Astrocyte (in vitro differentiated cells and primary cell): ENCODE results near the gene CCDC51. TPM values are rescaled to one million over a fixed set of nuclear protein-coding genes. Genes with fewer than 3 reads are reported as not detected.
A peak's percentile ranks its signal among the peaks of the same experiment; 100 is the strongest.

ENCODE experiments used
- DNase-seq: peaks from one replicate; pipeline ENCODE4 v3.0.0-alpha.2; 2010; ENCODE audit warnings: low read depth
- FAIRE-seq: peaks from 2 replicates; lab custom pipeline; 2011; peaks lifted over from hg19 to GRCh38; lab: Jason Lieb, UNC
- H2AFZ ChIP-seq: 2 replicates; pipeline ENCODE4 v1.6.0; 2012; ENCODE audit warnings: low read depth, low read length, inconsistent platforms
- H3K27ac ChIP-seq: 2 replicates; pipeline ENCODE4 v1.5.1; 2011; ENCODE audit warnings: low read depth, low read length, inconsistent platforms
- H3K27me3 ChIP-seq: 2 replicates; pipeline ENCODE4 v1.6.0; 2011; ENCODE audit warnings: low read length, inconsistent platforms; ENCODE audit not compliant: insufficient read depth
- H3K36me3 ChIP-seq: 2 replicates; pipeline ENCODE4 v1.5.1; 2011; ENCODE audit warnings: low read length, inconsistent platforms; ENCODE audit not compliant: insufficient read depth
- H3K4me1 ChIP-seq: 2 replicates; pipeline ENCODE4 v1.5.1; 2011; ENCODE audit warnings: low read length, inconsistent platforms; ENCODE audit not compliant: insufficient read depth
- H3K4me2 ChIP-seq: 2 replicates; pipeline ENCODE4 v1.6.0; 2012; ENCODE audit warnings: low read length, inconsistent platforms
- H3K4me3 ChIP-seq: 2 replicates; pipeline ENCODE4 v1.5.1; 2011; ENCODE audit warnings: low read depth, mild to moderate bottlenecking, low read length, inconsistent platforms; ENCODE audit not compliant: insufficient read depth
- H3K79me2 ChIP-seq: 2 replicates; pipeline ENCODE4 v1.6.0; 2012; ENCODE audit warnings: mild to moderate bottlenecking, low read length, inconsistent platforms; ENCODE audit not compliant: insufficient read depth
- H3K9ac ChIP-seq: 2 replicates; pipeline ENCODE4 v1.6.0; 2012; ENCODE audit warnings: mild to moderate bottlenecking, low read length, inconsistent platforms
- H3K9me3 ChIP-seq: 2 replicates; pipeline ENCODE4 v1.5.1; 2012; ENCODE audit warnings: low read depth, mild to moderate bottlenecking, low read length, inconsistent platforms; ENCODE audit not compliant: insufficient read depth
- H4K20me1 ChIP-seq: 2 replicates; pipeline ENCODE4 v1.6.0; 2012; ENCODE audit warnings: low read length, inconsistent platforms; ENCODE audit not compliant: insufficient read depth
- H3K27ac Mint-ChIP-seq: one replicate; pipeline ENCODE4 v1.8.0; 2021; ENCODE audit warnings: mild to moderate bottlenecking, mixed read lengths; ENCODE audit not compliant: unreplicated experiment
- H3K27me3 Mint-ChIP-seq: one replicate; pipeline ENCODE4 v1.8.0; 2021; ENCODE audit warnings: low read depth, mixed read lengths; ENCODE audit not compliant: unreplicated experiment
- H3K36me3 Mint-ChIP-seq: one replicate; pipeline ENCODE4 v1.8.0; 2021; ENCODE audit warnings: low read depth, mixed read lengths; ENCODE audit not compliant: unreplicated experiment
- H3K4me1 Mint-ChIP-seq: one replicate; pipeline ENCODE4 v1.8.0; 2021; ENCODE audit warnings: low read depth, mixed read lengths; ENCODE audit not compliant: unreplicated experiment
- H3K4me3 Mint-ChIP-seq: one replicate; pipeline ENCODE4 v1.8.0; 2021; ENCODE audit warnings: mild to moderate bottlenecking, moderate library complexity, mixed read lengths; ENCODE audit not compliant: unreplicated experiment
- H3K9me3 Mint-ChIP-seq: one replicate; pipeline ENCODE4 v1.8.0; 2021; ENCODE audit warnings: mild to moderate bottlenecking, mixed read lengths; ENCODE audit not compliant: unreplicated experiment
- EZH2 ChIP-seq: IDR thresholded peaks from 2 replicates; pipeline ENCODE4 v1.6.1; 2012; ENCODE audit warnings: mild to moderate bottlenecking, low read length, inconsistent platforms; ENCODE audit not compliant: insufficient read depth
- total RNA-seq: library from RNA; stranded (reverse); gene quantifications from 2 replicates; pipeline ENCODE4 v1.2.1, GENCODE V29; 2021
- TF ChIP-seq, protein P1 (sequence below): IDR thresholded peaks from 2 replicates; pipeline ENCODE4 v1.5.1; 2011; ENCODE audit warnings: low read depth, mild to moderate bottlenecking, inconsistent platforms, low read length, moderate library complexity; ENCODE audit not compliant: insufficient read depth

Gene CCDC51
- total RNA-seq, 1 donor from 2014 or later, result 16.5 TPM

DNA sequence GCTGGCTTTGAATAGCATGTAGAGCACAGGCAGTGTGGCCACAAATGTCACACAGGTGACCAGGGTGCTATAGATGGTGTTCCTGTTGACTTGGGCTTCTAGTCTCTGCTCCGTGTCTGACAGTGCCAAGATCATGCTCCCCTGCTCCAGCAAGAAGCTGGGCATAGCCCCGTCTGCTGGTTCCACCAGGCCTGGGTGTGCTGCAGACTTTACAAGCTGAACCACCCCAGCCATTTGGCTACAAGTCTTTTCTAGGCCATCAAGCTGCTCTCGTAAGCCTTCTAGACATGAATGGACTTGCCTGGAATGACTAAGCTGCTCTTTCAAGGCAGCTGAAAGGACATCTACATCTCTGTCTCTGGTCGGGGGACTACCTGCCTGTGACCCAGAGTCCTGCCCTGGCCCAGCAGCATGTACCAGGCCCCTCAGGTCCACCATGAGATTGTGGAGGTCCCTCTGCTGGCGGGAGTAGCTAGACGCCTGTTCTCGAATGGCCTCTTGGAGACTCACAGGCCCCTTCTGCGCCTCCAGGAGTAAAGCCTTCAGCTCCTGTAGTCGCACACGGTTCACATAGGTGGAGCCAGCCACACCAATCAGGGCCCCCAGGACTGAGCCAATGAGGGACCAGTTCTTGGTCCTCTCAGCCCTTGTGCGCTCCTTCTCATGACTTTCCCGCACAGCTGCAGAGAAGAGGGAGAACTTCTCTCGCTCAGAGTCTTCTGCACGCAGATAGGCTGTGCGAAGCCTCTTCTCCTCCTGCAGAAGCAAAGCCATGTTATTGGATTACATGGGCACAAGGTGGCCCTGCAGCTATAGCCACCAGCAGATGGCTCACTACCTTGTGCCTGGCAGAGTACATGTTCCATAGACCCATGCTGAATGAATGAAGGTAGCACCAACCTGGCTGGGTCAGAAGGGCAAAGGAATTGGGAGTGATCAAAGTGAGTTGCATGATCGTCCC lies 7.2 kb downstream of the CCDC51 start:
- H3K4me1 Mint-ChIP-seq, result peaks cover 33% of the 10 kb centered on the region
- no peaks in the 10 kb centered on the region for H3K9me3 ChIP-seq
- peaks cover 7% of the 10 kb centered on the region for H3K36me3 ChIP-seq
- H3K36me3 Mint-ChIP-seq, result peaks cover 6% of the 10 kb centered on the region
- H3K27ac Mint-ChIP-seq, result peak overlapping the region; percentile 84
- H3K9me3 Mint-ChIP-seq, result no peaks in the 10 kb centered on the region
- no peaks in the 10 kb centered on the region for H3K27me3 ChIP-seq
- no peak overlapping the region for H3K9ac ChIP-seq
- H3K4me3 ChIP-seq, result no peak overlapping the region
- peak overlapping the region; percentile 4 for H3K27ac ChIP-seq
- H3K4me3 Mint-ChIP-seq, result no peak overlapping the region
- DNase-seq (no peak), FAIRE-seq (no peak)
- H3K4me2 ChIP-seq, result no peak overlapping the region
- H3K4me1 ChIP-seq, result peaks cover 34% of the 10 kb centered on the region
- peaks cover 10% of the 10 kb centered on the region for H3K79me2 ChIP-seq
- H4K20me1 ChIP-seq, result peaks cover 13% of the 10 kb centered on the region
- no peak for TF ChIP-seq EZH2
- TF ChIP-seq, protein P1, sequence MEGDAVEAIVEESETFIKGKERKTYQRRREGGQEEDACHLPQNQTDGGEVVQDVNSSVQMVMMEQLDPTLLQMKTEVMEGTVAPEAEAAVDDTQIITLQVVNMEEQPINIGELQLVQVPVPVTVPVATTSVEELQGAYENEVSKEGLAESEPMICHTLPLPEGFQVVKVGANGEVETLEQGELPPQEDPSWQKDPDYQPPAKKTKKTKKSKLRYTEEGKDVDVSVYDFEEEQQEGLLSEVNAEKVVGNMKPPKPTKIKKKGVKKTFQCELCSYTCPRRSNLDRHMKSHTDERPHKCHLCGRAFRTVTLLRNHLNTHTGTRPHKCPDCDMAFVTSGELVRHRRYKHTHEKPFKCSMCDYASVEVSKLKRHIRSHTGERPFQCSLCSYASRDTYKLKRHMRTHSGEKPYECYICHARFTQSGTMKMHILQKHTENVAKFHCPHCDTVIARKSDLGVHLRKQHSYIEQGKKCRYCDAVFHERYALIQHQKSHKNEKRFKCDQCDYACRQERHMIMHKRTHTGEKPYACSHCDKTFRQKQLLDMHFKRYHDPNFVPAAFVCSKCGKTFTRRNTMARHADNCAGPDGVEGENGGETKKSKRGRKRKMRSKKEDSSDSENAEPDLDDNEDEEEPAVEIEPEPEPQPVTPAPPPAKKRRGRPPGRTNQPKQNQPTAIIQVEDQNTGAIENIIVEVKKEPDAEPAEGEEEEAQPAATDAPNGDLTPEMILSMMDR, result no peak
- H2AFZ ChIP-seq, result no peak overlapping the region
- no peaks in the 10 kb centered on the region for H3K27me3 Mint-ChIP-seq

DNA sequence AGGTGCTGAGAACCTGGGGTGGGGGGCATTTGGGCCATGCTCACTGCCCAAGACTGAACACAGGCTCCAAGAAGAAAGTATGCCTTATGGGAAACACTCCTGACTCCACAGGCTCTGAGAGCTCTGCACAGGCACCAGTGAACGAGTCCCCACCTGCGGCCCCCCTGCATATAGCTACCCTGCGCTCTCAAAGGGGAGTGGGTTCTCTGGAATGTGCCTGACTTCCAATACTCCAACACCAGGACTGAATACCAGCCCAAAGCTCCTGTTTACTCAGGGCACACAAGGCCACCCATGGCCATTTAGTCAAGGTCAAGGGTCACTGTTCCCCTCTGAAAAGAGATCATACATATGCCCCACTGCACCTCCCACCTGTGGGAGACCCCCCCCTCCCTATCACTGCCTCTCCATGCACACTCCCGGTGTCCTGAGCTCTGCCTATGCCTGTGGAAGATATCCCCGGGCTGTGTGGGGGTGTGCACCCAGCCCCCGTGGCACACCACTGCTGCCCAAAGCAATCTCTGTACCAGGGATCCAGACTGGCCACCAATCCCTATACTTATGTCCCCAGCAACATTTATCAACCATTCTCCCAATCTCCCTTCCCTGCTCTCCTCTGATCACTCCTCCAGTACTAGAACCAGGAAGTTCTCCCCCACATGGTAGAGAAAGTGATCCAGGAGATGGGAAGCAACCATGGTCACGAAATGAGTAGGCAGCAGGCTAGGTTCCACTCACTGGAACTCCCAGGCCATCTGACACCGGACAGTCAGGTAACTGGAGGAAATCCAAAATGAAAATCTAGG lies 8.5 kb downstream of the CCDC51 start:
- H2AFZ ChIP-seq, result no peak overlapping the region
- no peak for FAIRE-seq
- Mint-ChIP-seq H3K4me1 (peaks cover 43% of the 10 kb centered on the region), H3K27me3 (no peaks in the 10 kb centered on the region), H3K36me3 (peaks cover 6% of the 10 kb centered on the region), H3K4me3 (peak overlapping the region; percentile 82), H3K9me3 (no peaks in the 10 kb centered on the region), H3K27ac (peak overlapping the region; percentile 35)
- H3K4me3 ChIP-seq, result no peak overlapping the region
- H3K36me3 ChIP-seq, result peaks cover 7% of the 10 kb centered on the region
- H4K20me1 ChIP-seq, result peaks cover 25% of the 10 kb centered on the region
- H3K4me2 ChIP-seq, result no peak overlapping the region
- TF ChIP-seq, protein P1, result no peak
- TF ChIP-seq EZH2, result no peak
- no peaks in the 10 kb centered on the region for H3K27me3 ChIP-seq
- DNase-seq, result no peak
- H3K9ac ChIP-seq, result no peak overlapping the region
- H3K27ac ChIP-seq, result no peak overlapping the region
- peaks cover 22% of the 10 kb centered on the region for H3K79me2 ChIP-seq
- no peaks in the 10 kb centered on the region for H3K9me3 ChIP-seq
- H3K4me1 ChIP-seq, result peaks cover 46% of the 10 kb centered on the region
